ENCODE results near the gene SHBG.

SHBG gene

GRCh38 chr17:7651097-7651664 is 21.2 kb downstream of the SHBG start:
- DNase-seq, result no peak

- DNase-seq, result no peak
Measured at GRCh38 chr17:7651665-7652387, 21.9 kb downstream of the SHBG start.

GRCh38 chr17:7652388-7653356 is 22.7 kb downstream of the SHBG start:
- DNase-seq, result no peak

- DNase-seq, result no peak
Measured at GRCh38 chr17:7654832-7655540, 25.1 kb downstream of the SHBG start.

- no peak for DNase-seq
Measured at GRCh38 chr17:7655541-7655840, 25.6 kb downstream of the SHBG start.

GRCh38 chr17:7656958-7657609 is 27.1 kb downstream of the SHBG start:
- DNase-seq, result no peak

- DNase-seq, result no peak
Measured at GRCh38 chr17:7667656-7668406, 37.9 kb downstream of the SHBG start.

GRCh38 chr17:7668482-7668881 is 38.5 kb downstream of the SHBG start:
- no peak for DNase-seq

GRCh38 chr17:7673239-7673638 is 43.3 kb downstream of the SHBG start:
- DNase-seq, result peak; percentile 37

- DNase-seq, result no peak
Measured at GRCh38 chr17:7674934-7675333, 45.0 kb downstream of the SHBG start.

GRCh38 chr17:7676533-7676932 is 46.6 kb downstream of the SHBG start:
- no peak for DNase-seq

GRCh38 chr17:7677388-7678067 is 47.6 kb downstream of the SHBG start:
- no peak for DNase-seq
